Measurements from ENCODE around the gene SSTR3. TPM values are rescaled to one million over a fixed set of nuclear protein-coding genes. Genes with fewer than 3 reads are reported as not detected.

The SSTR3 gene
- total and polyA plus RNA-seq, 10 of the 15 experiments (the other 5 are each of a cell fraction or from before 2014, with no cell fraction given), result 0.03 to 4.5 (median 2.4) TPM

- CTCF ChIA-PET, result interaction anchor here (0.7 to 4.5 kb wide), 16 partner anchors 11 to 164 kb away, joined by 3 to 53 read pairs (median 5); no protein-coding TSS in a partner anchor
- Histone ChIP-seq H3K9ac (ENCODE audit: control insufficient read depth, insufficient read depth, low read length) (peak overlapping the region; percentile 1; the same call in 1 of the 2 replicates), H2AFZ (ENCODE audit: control insufficient read depth, low read depth, low read length) (peak overlapping the region; percentile 49; the same call in 1 of the 2 replicates), H3K27me3 (replicated peaks in 1 of 2; ENCODE audit: control insufficient read depth in 2 of 2, insufficient read depth in 2 of 2, low read length in 1 of 2) (no peaks in the 10 kb centered on the region), H3K4me2 (ENCODE audit: control insufficient read depth, insufficient read depth) (peak overlapping the region; percentile 26; the same call in 1 of the 2 replicates), H3K4me3 (no peak overlapping the region; the same call in 1 of the 2 replicates), H3K9me3 (replicated peaks; ENCODE audit: control insufficient read depth, insufficient read depth, low read length) (no peaks in the 10 kb centered on the region; the same call in 2 of the 3 replicates), H3K4me1 (ENCODE audit: control insufficient read depth, insufficient read depth, low read length) (peaks cover 62% of the 10 kb centered on the region), H3K27ac (ENCODE audit: control insufficient read depth, insufficient read depth) (no peak overlapping the region; the same call in 1 of the 2 replicates), H3K36me3 (ENCODE audit: control insufficient read depth in 2 of 2, insufficient read depth in 2 of 2, low read length in 1 of 2) (no peaks in the 10 kb centered on the region), H3K79me2 (ENCODE audit: control insufficient read depth, insufficient read depth, low read length) (no peaks in the 10 kb centered on the region), H4K20me1 (ENCODE audit: control insufficient read depth, insufficient read depth) (no peaks in the 10 kb centered on the region)
- DNase-seq (ENCODE audit: low read depth, low spot score), result no peak
- SMC1A ChIA-PET (ENCODE audit: uncharacterized antibody, unreplicated experiment), result interaction anchor here (1.1 to 9.6 kb wide), 5 partner anchors 16 to 49 kb away, joined by 3 to 203 read pairs (median 17); partner anchors contain the start of gene IL2RB
- POLR2A ChIA-PET, result interaction anchor here (0.5 to 8.3 kb wide), 4 partner anchors 11 to 130 kb away, joined by 4 to 128 read pairs (median 6); partner anchors contain the start of gene IL2RB
- ATAC-seq, result peak; percentile 21
- 9% methylated on average over 13 of the region's 13 CpGs for WGBS (ENCODE audit: insufficient coverage, insufficient replicate concordance, low lambda C conversion rate, missing lambda C conversion rate)
- intact Hi-C loops (cut with micrococcal nuclease; ENCODE audit: unreplicated experiment), result loop anchor here (1.0 kb wide), 2 partner anchors 28 to 33 kb away; no protein-coding TSS in a partner anchor
- no peak for FAIRE-seq
- RAD21 ChIA-PET (ENCODE audit: unreplicated experiment), result interaction anchor here (0.6 to 8.1 kb wide), 10 partner anchors 10 to 115 kb away, joined by 3 to 99 read pairs (median 4); partner anchors contain the start of genes IL2RB and KCTD17
- in situ Hi-C loops (cut with MboI), result no loop called here
- BruUV-seq (replicated peaks), result no TSS peak
- TF ChIP-seq RAD21 (IDR thresholded peaks at IDR 0.05; ENCODE audit: insufficient read depth, low read depth, low read length), result peak; percentile 77
- TF ChIP-seq SMC3 (IDR thresholded peaks at IDR 0.05; ENCODE audit: borderline replicate concordance, low read length), result peak; percentile 88
- no peak for TF ChIP-seq JUND (IDR thresholded peaks at IDR 0.05; ENCODE audit: low read depth, low read length)
- peak; percentile 61; the same call in 1 of the 2 replicates for TF ChIP-seq HDGF (IDR thresholded peaks at IDR 0.05)
- peak; percentile 35; the same call in 1 of the 2 replicates for TF ChIP-seq IKZF1 (conservative IDR thresholded peaks at IDR 0.05)
- TF ChIP-seq ZNF217 (IDR thresholded peaks at IDR 0.05), result peak; percentile 62; the same call in 1 of the 2 replicates
- TF ChIP-seq KDM1A (IDR thresholded peaks at IDR 0.05; ENCODE audit: borderline replicate concordance), result no peak
- no peak for TF ChIP-seq ZNF24 (IDR thresholded peaks at IDR 0.05)
- TF ChIP-seq SMARCA5 (IDR thresholded peaks at IDR 0.05), result peak; percentile 92
- TF ChIP-seq PKNOX1 (IDR thresholded peaks at IDR 0.05), result 0 out of 2 replicates have a peak, but pooled peaks have one; percentile 57
- TF ChIP-seq ZNF687 (IDR thresholded peaks at IDR 0.05), result peak; percentile 56
- 0 out of 3 replicates have a peak, but pooled peaks have one; percentile 36 for TF ChIP-seq POU2F2 (IDR thresholded peaks at IDR 0.05; ENCODE audit: borderline replicate concordance, low read depth, low read length)
- peak; percentile 74 for TF ChIP-seq NBN (IDR thresholded peaks at IDR 0.05)
- 0 out of 2 replicates have a peak, but pooled peaks have one; percentile 31 for TF ChIP-seq IRF4 (IDR thresholded peaks at IDR 0.05; ENCODE audit: low read depth, low read length)
- TF ChIP-seq TCF3 (IDR thresholded peaks at IDR 0.05; ENCODE audit: borderline replicate concordance, insufficient read depth, low read depth, low read length), result peak; percentile 86; the same call in 1 of the 2 replicates
- no peak for TF ChIP-seq ZNF274 (IDR thresholded peaks at IDR 0.05; ENCODE audit: insufficient read depth, insufficient read length)
- TF ChIP-seq MAX (IDR thresholded peaks at IDR 0.05; ENCODE audit: low read depth, low read length), result no peak
- TF ChIP-seq BHLHE40 (IDR thresholded peaks at IDR 0.05; ENCODE audit: borderline replicate concordance in 1 of 2, low read depth in 2 of 2, low read length in 1 of 2), result peak; percentile 60 to 84; a peak in 3 of 4 replicates
- no peak for TF ChIP-seq WRNIP1 (IDR thresholded peaks at IDR 0.05; ENCODE audit: borderline replicate concordance, low read depth, low read length)
- peak; percentile 91 for TF ChIP-seq PAX5 (IDR thresholded peaks at IDR 0.05; ENCODE audit: borderline replicate concordance, low read depth, low read length)
Observed at GRCh38 chr22:37166675-37167066, 45.6 kb downstream of the SSTR3 start.

All from GM12878 (cell line).